Astrocyte (in vitro differentiated cells and primary cell): Measurements from ENCODE around the gene LZTR1. TPM values are rescaled to one million over a fixed set of nuclear protein-coding genes. Genes with fewer than 3 reads are reported as not detected.
"Not testable (repeated sequence)": the region's sequence is repeated elsewhere in the genome, so short reads cannot be mapped to it uniquely, and the experiment has no call there.

Experiments used
- DNase-seq: peaks from one replicate; pipeline ENCODE4 v3.0.0-alpha.2; 2010; ENCODE audit warnings: low read depth
- FAIRE-seq: peaks from 2 replicates; lab custom pipeline; 2011; peaks lifted over from hg19 to GRCh38; lab: Jason Lieb, UNC
- H2AFZ ChIP-seq: 2 replicates; pipeline ENCODE4 v1.6.0; 2012; ENCODE audit warnings: low read depth, low read length, inconsistent platforms
- H3K27ac ChIP-seq: 2 replicates; pipeline ENCODE4 v1.5.1; 2011; ENCODE audit warnings: low read depth, low read length, inconsistent platforms
- H3K27me3 ChIP-seq: 2 replicates; pipeline ENCODE4 v1.6.0; 2011; ENCODE audit warnings: low read length, inconsistent platforms; ENCODE audit not compliant: insufficient read depth
- H3K36me3 ChIP-seq: 2 replicates; pipeline ENCODE4 v1.5.1; 2011; ENCODE audit warnings: low read length, inconsistent platforms; ENCODE audit not compliant: insufficient read depth
- H3K4me1 ChIP-seq: 2 replicates; pipeline ENCODE4 v1.5.1; 2011; ENCODE audit warnings: low read length, inconsistent platforms; ENCODE audit not compliant: insufficient read depth
- H3K4me2 ChIP-seq: 2 replicates; pipeline ENCODE4 v1.6.0; 2012; ENCODE audit warnings: low read length, inconsistent platforms
- H3K4me3 ChIP-seq: 2 replicates; pipeline ENCODE4 v1.5.1; 2011; ENCODE audit warnings: low read depth, mild to moderate bottlenecking, low read length, inconsistent platforms; ENCODE audit not compliant: insufficient read depth
- H3K79me2 ChIP-seq: 2 replicates; pipeline ENCODE4 v1.6.0; 2012; ENCODE audit warnings: mild to moderate bottlenecking, low read length, inconsistent platforms; ENCODE audit not compliant: insufficient read depth
- H3K9ac ChIP-seq: 2 replicates; pipeline ENCODE4 v1.6.0; 2012; ENCODE audit warnings: mild to moderate bottlenecking, low read length, inconsistent platforms
- H3K9me3 ChIP-seq: 2 replicates; pipeline ENCODE4 v1.5.1; 2012; ENCODE audit warnings: low read depth, mild to moderate bottlenecking, low read length, inconsistent platforms; ENCODE audit not compliant: insufficient read depth
- H4K20me1 ChIP-seq: 2 replicates; pipeline ENCODE4 v1.6.0; 2012; ENCODE audit warnings: low read length, inconsistent platforms; ENCODE audit not compliant: insufficient read depth
- H3K27ac Mint-ChIP-seq: one replicate; pipeline ENCODE4 v1.8.0; 2021; ENCODE audit warnings: mild to moderate bottlenecking, mixed read lengths; ENCODE audit not compliant: unreplicated experiment
- H3K27me3 Mint-ChIP-seq: one replicate; pipeline ENCODE4 v1.8.0; 2021; ENCODE audit warnings: low read depth, mixed read lengths; ENCODE audit not compliant: unreplicated experiment
- H3K36me3 Mint-ChIP-seq: one replicate; pipeline ENCODE4 v1.8.0; 2021; ENCODE audit warnings: low read depth, mixed read lengths; ENCODE audit not compliant: unreplicated experiment
- H3K4me1 Mint-ChIP-seq: one replicate; pipeline ENCODE4 v1.8.0; 2021; ENCODE audit warnings: low read depth, mixed read lengths; ENCODE audit not compliant: unreplicated experiment
- H3K4me3 Mint-ChIP-seq: one replicate; pipeline ENCODE4 v1.8.0; 2021; ENCODE audit warnings: mild to moderate bottlenecking, moderate library complexity, mixed read lengths; ENCODE audit not compliant: unreplicated experiment
- H3K9me3 Mint-ChIP-seq: one replicate; pipeline ENCODE4 v1.8.0; 2021; ENCODE audit warnings: mild to moderate bottlenecking, mixed read lengths; ENCODE audit not compliant: unreplicated experiment
- EZH2 ChIP-seq: IDR thresholded peaks from 2 replicates; pipeline ENCODE4 v1.6.1; 2012; ENCODE audit warnings: mild to moderate bottlenecking, low read length, inconsistent platforms; ENCODE audit not compliant: insufficient read depth
- total RNA-seq: library from RNA; stranded (reverse); gene quantifications from 2 replicates; pipeline ENCODE4 v1.2.1, GENCODE V29; 2021
- TF ChIP-seq, protein P1 (sequence below): IDR thresholded peaks from 2 replicates; pipeline ENCODE4 v1.5.1; 2011; ENCODE audit warnings: low read depth, mild to moderate bottlenecking, inconsistent platforms, low read length, moderate library complexity; ENCODE audit not compliant: insufficient read depth

Gene LZTR1
- total RNA-seq, 1 donor from 2014 or later: 62.0 TPM

- Histone ChIP-seq H3K27me3 (no peaks in the 10 kb centered on the region), H3K79me2 (no peaks in the 10 kb centered on the region), H3K27ac (peak within 1 kb of the TSS; percentile 80), H3K9me3 (no peaks in the 10 kb centered on the region), H3K4me3 (peak within 1 kb of the TSS; percentile 63), H4K20me1 (no peaks in the 10 kb centered on the region), H2AFZ (peak within 1 kb of the TSS; percentile 89), H3K4me2 (peak within 1 kb of the TSS; percentile 95), H3K36me3 (no peaks in the 10 kb centered on the region), H3K9ac (peak within 1 kb of the TSS; percentile 80), H3K4me1 (peaks cover 28% of the 10 kb centered on the region)
- DNase-seq (peak; percentile 87), FAIRE-seq (no peak)
- Mint-ChIP-seq H3K27me3 (peaks cover 13% of the 10 kb centered on the region), H3K36me3 (peaks cover 2% of the 10 kb centered on the region), H3K4me3 (peak within 1 kb of the TSS; percentile 96), H3K27ac (peak within 1 kb of the TSS; percentile 95), H3K9me3 (no peaks in the 10 kb centered on the region), H3K4me1 (peaks cover 21% of the 10 kb centered on the region)
- TF ChIP-seq, protein P1, sequence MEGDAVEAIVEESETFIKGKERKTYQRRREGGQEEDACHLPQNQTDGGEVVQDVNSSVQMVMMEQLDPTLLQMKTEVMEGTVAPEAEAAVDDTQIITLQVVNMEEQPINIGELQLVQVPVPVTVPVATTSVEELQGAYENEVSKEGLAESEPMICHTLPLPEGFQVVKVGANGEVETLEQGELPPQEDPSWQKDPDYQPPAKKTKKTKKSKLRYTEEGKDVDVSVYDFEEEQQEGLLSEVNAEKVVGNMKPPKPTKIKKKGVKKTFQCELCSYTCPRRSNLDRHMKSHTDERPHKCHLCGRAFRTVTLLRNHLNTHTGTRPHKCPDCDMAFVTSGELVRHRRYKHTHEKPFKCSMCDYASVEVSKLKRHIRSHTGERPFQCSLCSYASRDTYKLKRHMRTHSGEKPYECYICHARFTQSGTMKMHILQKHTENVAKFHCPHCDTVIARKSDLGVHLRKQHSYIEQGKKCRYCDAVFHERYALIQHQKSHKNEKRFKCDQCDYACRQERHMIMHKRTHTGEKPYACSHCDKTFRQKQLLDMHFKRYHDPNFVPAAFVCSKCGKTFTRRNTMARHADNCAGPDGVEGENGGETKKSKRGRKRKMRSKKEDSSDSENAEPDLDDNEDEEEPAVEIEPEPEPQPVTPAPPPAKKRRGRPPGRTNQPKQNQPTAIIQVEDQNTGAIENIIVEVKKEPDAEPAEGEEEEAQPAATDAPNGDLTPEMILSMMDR: no peak
- TF ChIP-seq EZH2: no peak
Observed at GRCh38 chr22:21045585-21046294, 63.6 kb downstream of the LZTR1 start, which contains the start of gene LRRC74B. Gene LRRC74B (plus strand): TSS chr22:21045946. CDS start chr22:21045987, 41 bp downstream.

- no peaks in the 10 kb centered on the region for H3K79me2 ChIP-seq
- no peak overlapping the region for H2AFZ ChIP-seq
- no peaks in the 10 kb centered on the region for H3K36me3 ChIP-seq
- H3K4me1 ChIP-seq: peaks cover 33% of the 10 kb centered on the region
- H3K27me3 ChIP-seq: no peaks in the 10 kb centered on the region
- no peaks in the 10 kb centered on the region for H3K9me3 ChIP-seq
- Mint-ChIP-seq H3K9me3 (no peaks in the 10 kb centered on the region), H3K4me1 (peaks cover 26% of the 10 kb centered on the region), H3K27me3 (peaks cover 13% of the 10 kb centered on the region), H3K4me3 (no peak overlapping the region), H3K27ac (no peak overlapping the region), H3K36me3 (peaks cover 2% of the 10 kb centered on the region)
- H3K4me3 ChIP-seq: no peak overlapping the region
- H4K20me1 ChIP-seq: no peaks in the 10 kb centered on the region
- H3K4me2 ChIP-seq: no peak overlapping the region
- FAIRE-seq (no peak), DNase-seq (no peak)
- no peak overlapping the region for H3K27ac ChIP-seq
- no peak overlapping the region for H3K9ac ChIP-seq
- TF ChIP-seq EZH2: no peak
- TF ChIP-seq, protein P1: no peak
Observed at GRCh38 chr22:21047035-21047661, 65.1 kb downstream of the LZTR1 start.

- Histone ChIP-seq H3K9ac (no peak overlapping the region), H3K9me3 (no peaks in the 10 kb centered on the region), H2AFZ (no peak overlapping the region), H3K27ac (no peak overlapping the region), H3K27me3 (no peaks in the 10 kb centered on the region), H3K4me3 (no peak overlapping the region), H3K4me1 (peaks cover 34% of the 10 kb centered on the region), H3K79me2 (no peaks in the 10 kb centered on the region), H4K20me1 (no peaks in the 10 kb centered on the region), H3K4me2 (no peak overlapping the region), H3K36me3 (no peaks in the 10 kb centered on the region)
- Mint-ChIP-seq H3K4me3 (no peak overlapping the region), H3K4me1 (peaks cover 27% of the 10 kb centered on the region), H3K9me3 (no peaks in the 10 kb centered on the region), H3K27me3 (peaks cover 13% of the 10 kb centered on the region), H3K27ac (no peak overlapping the region), H3K36me3 (peaks cover 2% of the 10 kb centered on the region)
- no peak for TF ChIP-seq EZH2
- TF ChIP-seq, protein P1: no peak
- FAIRE-seq (no peak), DNase-seq (no peak)
Observed at GRCh38 chr22:21047730-21048129, 65.6 kb downstream of the LZTR1 start.

GRCh38 chr22:21048448-21048847 is 66.4 kb downstream of the LZTR1 start:
- H3K36me3 Mint-ChIP-seq, H3K36me3 ChIP-seq, H3K4me2 ChIP-seq, FAIRE-seq, H3K4me3 ChIP-seq, H3K9me3 ChIP-seq, H3K9me3 Mint-ChIP-seq, H3K27ac Mint-ChIP-seq, H3K27me3 ChIP-seq, H3K9ac ChIP-seq, H3K27ac ChIP-seq, H2AFZ ChIP-seq, H3K4me3 Mint-ChIP-seq, DNase-seq, H3K79me2 ChIP-seq, H4K20me1 ChIP-seq: not testable (repeated sequence)
- Mint-ChIP-seq H3K27me3 (peaks cover 13% of the 10 kb centered on the region), H3K4me1 (peaks cover 20% of the 10 kb centered on the region)
- H3K4me1 ChIP-seq: peaks cover 30% of the 10 kb centered on the region
